Ascending aorta (tissue), 2 donors: Measurements from ENCODE around the gene ZNF469. TPM values are rescaled to one million over a fixed set of nuclear protein-coding genes. Genes with fewer than 3 reads are reported as not detected.

ENCODE experiments used
- DNase-seq, 2 donors: peaks; one replicate each; pipeline ENCODE4 v3.0.0-alpha.2; 2019; ENCODE audit warnings: low spot score in 2 of 2
- H3K27ac ChIP-seq, 2 donors: fragments of 200-600 bp; sonication (generic); one replicate each; pipeline ENCODE4 v1.5.1; 2016 to 2017; ENCODE audit warnings: mild to moderate bottlenecking in 1 of 2
- H3K27me3 ChIP-seq: fragments of 200-600 bp; sonication (generic); one replicate; pipeline ENCODE4 v1.5.1; 2017
- H3K36me3 ChIP-seq, 2 donors: fragments of 200-600 bp; sonication (generic); one replicate each; pipeline ENCODE4 v1.5.1; 2016
- H3K4me1 ChIP-seq, 2 donors: fragments of 200-600 bp; sonication (generic); one replicate each; pipeline ENCODE4 v1.5.1; 2016 to 2017; ENCODE audit warnings: mild to moderate bottlenecking in 1 of 2
- H3K4me3 ChIP-seq, 2 donors: fragments of 200-600 bp; sonication (generic); one replicate each; pipeline ENCODE4 v1.5.1; 2016 to 2017; ENCODE audit warnings: mild to moderate bottlenecking in 1 of 2
- H3K9me3 ChIP-seq, 2 donors: fragments of 200-600 bp; sonication (generic); one replicate each; pipeline ENCODE4 v1.5.1; 2016
- CTCF ChIP-seq, 3 experiments: fragments of 200-600 bp in 2 of 3; fragments of 450-650 bp in 1 of 3; sonication (generic) in 2 of 3; IDR thresholded peaks; one replicate each; pipeline ENCODE4 v1.5.1; 2016 to 2019; ENCODE audit warnings: antibody characterized with exemption in 3 of 3, mild to moderate bottlenecking in 1 of 3, moderate library complexity in 1 of 3
- intact Hi-C: fragments of 100-400 bp; cut with DNase I; formaldehyde crosslinking; loops from one replicate; pipeline ENCODE4 v1.15.1; 2023
- total RNA-seq: library from RNA; depleted of rRNA; stranded (reverse); fragments of >200 nt; gene quantifications from one replicate; pipeline ENCODE4 v1.1.0, GENCODE V29; 2016

Gene ZNF469
- total RNA-seq, 1 donor from 2014 or later: 3.0 TPM

- no peak for TF ChIP-seq CTCF (IDR thresholded peaks at IDR 0.05)
- Histone ChIP-seq H3K9me3 (no peaks in the 10 kb centered on the region), H3K4me3 (no peak overlapping the region), H3K4me1 (no peaks in the 10 kb centered on the region), H3K27me3 (no peaks in the 10 kb centered on the region), H3K27ac (no peak overlapping the region), H3K36me3 (no peaks in the 10 kb centered on the region)
- no peak for DNase-seq
- intact Hi-C loops: no loop called here
These were observed 16.6 kb upstream of the ZNF469 start for GRCh38 chr16:88366032-88366703.

- intact Hi-C loops: no loop called here
- TF ChIP-seq CTCF (IDR thresholded peaks at IDR 0.05): no peak
- Histone ChIP-seq H3K27me3 (no peaks in the 10 kb centered on the region), H3K36me3 (no peaks in the 10 kb centered on the region), H3K9me3 (no peaks in the 10 kb centered on the region), H3K4me3 (no peak overlapping the region), H3K27ac (no peak overlapping the region), H3K4me1 (no peaks in the 10 kb centered on the region)
- no peak for DNase-seq
These were observed 16.1 kb upstream of the ZNF469 start for GRCh38 chr16:88366704-88367047.

- intact Hi-C loops: no loop called here
- Histone ChIP-seq H3K27ac (no peak overlapping the region), H3K4me3 (no peak overlapping the region), H3K36me3 (no peaks in the 10 kb centered on the region), H3K27me3 (no peaks in the 10 kb centered on the region), H3K9me3 (no peaks in the 10 kb centered on the region), H3K4me1 (no peaks in the 10 kb centered on the region)
- TF ChIP-seq CTCF (IDR thresholded peaks at IDR 0.05): no peak
- DNase-seq: no peak
These were observed 15.2 kb upstream of the ZNF469 start for GRCh38 chr16:88367560-88367959.

- Histone ChIP-seq H3K9me3 (no peaks in the 10 kb centered on the region), H3K27me3 (no peaks in the 10 kb centered on the region), H3K4me1 (no peaks in the 10 kb centered on the region), H3K4me3 (no peak overlapping the region), H3K36me3 (no peaks in the 10 kb centered on the region), H3K27ac (no peak overlapping the region)
- no peak for DNase-seq
- no peak for TF ChIP-seq CTCF (IDR thresholded peaks at IDR 0.05)
- intact Hi-C loops: no loop called here
These were observed 14.7 kb upstream of the ZNF469 start for GRCh38 chr16:88368036-88368435.

- intact Hi-C loops: no loop called here
These were observed 13.8 kb upstream of the ZNF469 start for GRCh38 chr16:88368994-88369393.

More at GRCh38 chr16:88368994-88369393, 13.8 kb upstream of the ZNF469 start:
- H3K4me3 ChIP-seq: no peak overlapping the region
- H3K9me3 ChIP-seq: no peaks in the 10 kb centered on the region
- no peaks in the 10 kb centered on the region for H3K27me3 ChIP-seq
- H3K36me3 ChIP-seq: no peaks in the 10 kb centered on the region
- DNase-seq: no peak
- H3K4me1 ChIP-seq: no peaks in the 10 kb centered on the region
- no peak overlapping the region for H3K27ac ChIP-seq
- TF ChIP-seq CTCF (IDR thresholded peaks at IDR 0.05): no peak
